NK-92 (cell line): ENCODE results near the gene APOBEC2.

Experiments used
- DNase-seq: peaks from one replicate; lab custom pipeline; 2025; ENCODE audit not compliant: unreplicated experiment; lab: John Stamatoyannopoulos, UW

APOBEC2 gene

DNA sequence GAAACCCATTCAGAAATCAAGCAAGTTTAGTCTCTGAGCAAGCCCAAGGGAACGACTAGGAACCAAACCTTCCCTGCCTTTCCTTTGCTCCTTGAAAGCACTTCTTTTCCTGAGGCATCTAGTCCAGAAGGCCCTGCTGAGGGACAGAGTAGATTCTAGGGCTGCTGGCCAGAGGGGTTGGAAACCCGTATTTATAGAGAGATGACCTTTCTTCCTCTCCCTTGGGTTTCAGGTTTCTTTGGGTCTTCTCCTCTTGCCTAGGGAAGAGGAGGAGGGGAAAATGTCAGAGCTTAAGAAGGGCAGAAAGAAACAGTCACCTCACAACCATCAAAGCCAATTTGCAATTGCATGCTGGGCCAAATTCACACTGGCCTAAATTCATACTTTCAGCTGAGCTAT, 5.8 kb downstream of the APOBEC2 start:
- DNase-seq, result no peak

DNA sequence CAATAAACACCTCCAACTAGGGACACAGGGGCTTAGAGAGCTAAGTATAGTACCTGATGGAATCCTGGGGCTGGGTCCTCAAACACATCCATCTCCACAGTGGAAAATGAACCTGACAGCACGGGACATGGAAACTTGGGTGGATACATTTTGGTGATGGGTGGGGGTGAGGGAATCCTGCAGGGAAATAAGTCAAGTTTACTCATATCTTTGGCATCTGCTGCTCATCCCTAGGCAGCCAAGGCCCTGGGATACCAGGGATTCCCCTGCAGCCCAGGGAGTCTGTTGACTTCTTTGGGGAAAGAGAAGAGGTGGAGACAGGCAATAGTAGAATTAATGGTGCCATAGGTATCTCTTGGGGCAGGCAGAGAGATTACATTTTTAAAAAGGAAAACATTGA, 6.6 kb downstream of the APOBEC2 start:
- DNase-seq, result no peak

DNA sequence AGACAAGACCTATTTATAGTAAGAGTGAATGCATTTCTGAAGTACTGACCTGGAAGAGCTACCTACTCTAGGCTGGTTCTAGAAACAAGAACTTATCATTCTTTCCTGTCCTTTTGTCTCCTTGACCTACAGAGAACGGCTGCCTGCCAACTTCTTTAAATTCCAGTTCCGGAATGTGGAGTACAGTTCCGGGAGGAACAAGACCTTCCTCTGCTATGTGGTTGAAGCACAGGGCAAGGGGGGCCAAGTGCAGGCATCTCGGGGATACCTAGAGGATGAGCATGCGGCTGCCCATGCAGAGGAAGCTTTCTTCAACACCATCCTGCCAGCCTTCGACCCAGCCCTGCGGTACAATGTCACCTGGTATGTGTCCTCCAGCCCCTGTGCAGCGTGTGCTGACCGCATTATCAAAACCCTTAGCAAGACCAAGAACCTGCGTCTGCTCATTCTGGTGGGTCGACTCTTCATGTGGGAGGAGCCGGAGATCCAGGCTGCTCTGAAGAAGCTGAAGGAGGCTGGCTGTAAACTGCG, 8.3 kb downstream of the APOBEC2 start:
- no peak for DNase-seq

DNA sequence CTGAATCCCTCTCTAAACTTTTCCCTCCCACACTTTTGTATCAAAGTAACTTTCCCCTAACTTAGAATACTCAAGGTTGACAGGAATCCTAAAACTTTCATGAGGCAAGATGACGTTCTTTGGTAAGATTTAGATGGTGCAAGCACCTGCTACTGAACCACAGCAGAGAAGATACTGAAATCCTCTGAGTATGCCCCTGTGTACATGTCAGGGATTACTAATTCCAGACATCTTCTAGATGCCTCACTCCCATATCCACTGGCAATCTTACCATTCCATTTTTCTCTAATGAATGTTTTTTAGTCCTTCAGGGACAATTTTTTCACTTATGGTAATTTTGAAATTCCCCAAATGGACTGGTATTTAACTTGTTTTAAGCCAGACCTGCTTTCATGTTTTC, 9.1 kb downstream of the APOBEC2 start:
- no peak for DNase-seq

DNA sequence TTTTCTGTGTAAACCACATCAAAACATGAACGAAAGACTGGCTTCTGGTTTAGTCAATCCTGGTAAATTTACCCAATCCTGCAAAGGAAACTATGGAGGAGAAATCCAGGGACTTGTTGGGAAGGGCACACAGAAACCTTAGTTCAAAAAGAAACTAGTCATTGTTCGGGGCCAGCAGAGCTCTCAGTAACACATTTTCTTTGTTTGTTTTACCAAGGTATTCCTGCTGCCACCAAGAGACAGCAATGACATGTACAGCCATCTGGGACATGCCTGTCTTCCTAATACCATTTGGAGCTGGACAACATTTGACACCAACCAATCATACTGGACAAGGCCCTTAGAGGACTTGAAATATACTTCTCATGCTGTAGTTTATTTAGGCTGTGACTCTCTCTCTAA, 10.9 kb downstream of the APOBEC2 start:
- DNase-seq, result no peak

DNA sequence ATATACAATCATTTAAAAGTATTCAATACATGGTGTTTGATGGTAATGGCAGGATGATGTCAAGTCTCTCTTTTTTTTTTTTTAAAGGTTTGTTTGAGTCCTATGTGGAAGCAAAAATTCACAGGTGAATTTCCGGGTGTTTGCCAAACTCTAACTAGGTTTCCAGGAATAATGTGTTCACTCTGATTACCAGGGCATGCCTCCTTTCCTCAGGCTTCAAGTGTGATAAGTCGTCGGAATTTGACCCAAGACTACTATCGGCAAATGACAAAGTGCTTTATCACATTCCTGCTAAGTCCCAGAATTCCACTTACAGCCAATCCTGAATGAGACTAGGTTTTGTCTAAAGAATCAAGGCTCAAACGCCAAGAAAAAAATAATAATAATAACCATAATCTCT, 11.8 kb downstream of the APOBEC2 start:
- DNase-seq, result no peak

DNA sequence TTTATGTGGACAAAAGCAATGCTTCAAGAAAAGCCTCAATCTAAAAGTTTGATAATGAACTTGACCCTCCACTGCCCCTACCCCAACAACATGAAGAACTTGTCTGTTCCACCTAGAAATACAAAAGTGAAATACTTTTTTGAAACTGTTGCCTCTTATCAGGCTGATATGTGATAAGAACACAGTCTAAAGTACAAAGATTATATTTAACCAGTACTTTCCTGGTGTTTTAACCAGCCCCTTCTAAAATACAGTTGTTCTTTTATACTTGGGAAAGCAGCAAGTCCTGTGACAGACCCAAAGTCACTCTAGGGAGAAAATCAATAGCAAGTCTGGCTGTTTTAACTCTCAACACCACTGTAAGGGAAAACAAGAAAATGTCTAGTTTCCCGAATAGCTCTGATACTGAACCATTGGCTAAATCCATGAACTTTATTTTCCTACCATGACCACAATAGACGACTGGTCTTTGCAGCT, 12.6 kb downstream of the APOBEC2 start:
- DNase-seq, result no peak

DNA sequence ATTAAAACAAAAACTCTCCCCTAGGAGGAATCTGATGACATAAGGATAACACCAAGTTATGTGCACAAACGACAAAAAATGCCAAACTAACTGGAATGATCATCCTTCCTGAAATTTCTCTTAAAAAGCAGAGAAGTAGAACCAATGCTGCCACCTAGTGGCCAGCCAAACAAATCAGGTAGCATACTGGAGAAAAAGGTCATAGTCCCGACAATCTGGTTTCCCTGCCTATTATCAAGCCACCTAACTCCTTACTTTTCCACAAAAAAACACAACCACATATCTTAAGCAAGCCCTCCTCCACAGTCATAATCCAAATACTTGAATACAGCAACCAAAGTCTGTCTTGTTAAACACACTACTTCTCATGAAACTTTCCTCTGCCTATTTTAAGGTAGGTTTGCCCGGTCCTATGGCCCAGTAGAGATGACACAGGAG, 13.9 kb downstream of the APOBEC2 start:
- no peak for DNase-seq

DNA sequence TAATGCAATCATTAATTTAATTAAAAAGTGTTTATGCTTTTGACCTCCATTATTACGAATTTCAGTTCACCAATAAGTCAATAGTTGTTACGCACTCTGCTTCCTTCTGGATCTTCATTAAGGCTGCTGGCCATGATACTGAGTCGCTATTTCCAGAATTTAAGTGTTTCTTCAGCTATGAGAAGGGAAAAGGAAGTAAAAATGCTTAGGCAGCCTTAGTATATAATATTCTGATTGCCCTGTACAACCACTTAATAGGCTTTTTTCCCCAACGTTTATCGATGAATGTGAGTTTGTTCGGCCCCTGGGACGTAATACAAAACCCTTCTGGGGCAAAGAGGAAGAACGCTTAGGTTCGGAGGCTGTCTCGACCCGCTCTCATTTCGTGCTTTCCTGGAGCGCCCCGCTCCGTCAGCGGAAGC, 18.5 kb downstream of the APOBEC2 start:
- no peak for DNase-seq

DNA sequence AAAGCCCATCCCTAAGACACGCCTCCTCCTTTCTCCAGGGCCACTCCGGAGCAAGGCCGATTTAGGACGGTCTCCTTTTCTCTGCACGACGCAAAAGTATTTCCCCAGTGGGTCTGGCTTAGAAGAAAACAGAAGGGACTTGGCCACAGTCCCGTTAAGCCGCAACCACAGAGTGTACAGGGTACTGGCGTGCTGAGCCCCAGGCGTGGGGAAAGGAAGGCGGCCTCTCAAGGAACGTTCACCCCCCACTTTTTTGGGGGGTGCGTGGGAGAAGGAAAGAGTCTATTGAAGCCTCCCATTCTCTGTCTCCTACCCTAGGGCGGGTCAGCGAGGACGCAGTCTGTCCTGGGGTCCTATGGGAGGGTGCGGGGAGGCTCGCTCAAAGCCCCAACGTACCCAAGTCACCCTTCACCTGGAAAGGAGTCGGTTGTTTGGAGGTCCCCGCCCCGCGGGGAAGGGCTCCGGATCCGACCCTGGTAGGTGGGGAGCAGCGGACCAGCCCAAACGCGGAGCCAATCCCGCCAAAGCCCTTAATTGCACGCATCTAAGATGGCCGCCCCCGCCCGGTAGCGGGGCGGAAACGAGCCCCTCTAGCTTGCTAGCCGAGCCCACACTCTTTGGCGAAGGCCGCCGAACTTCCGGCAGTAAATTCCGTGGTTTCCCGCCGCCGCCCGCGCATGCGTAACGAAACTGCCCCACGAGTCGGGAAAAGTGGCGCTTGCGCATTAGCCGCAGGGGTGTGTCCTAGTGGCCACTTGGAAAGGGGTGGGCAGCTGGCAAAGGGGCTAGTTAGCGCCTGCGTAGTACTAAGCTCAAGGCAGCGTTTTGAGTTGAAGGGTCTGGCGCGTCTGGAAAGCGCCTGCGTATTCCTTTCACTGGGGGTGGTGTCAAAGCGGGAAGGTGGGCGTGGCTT, 19.2 kb downstream of the APOBEC2 start, which contains the start of gene OARD1:
Gene OARD1, minus strand, starts transcription at position 434 of the 913 bp plus-strand sequence. CDS start 722 bp downstream, outside the sequence.
- DNase-seq, result peak; percentile 100

DNA sequence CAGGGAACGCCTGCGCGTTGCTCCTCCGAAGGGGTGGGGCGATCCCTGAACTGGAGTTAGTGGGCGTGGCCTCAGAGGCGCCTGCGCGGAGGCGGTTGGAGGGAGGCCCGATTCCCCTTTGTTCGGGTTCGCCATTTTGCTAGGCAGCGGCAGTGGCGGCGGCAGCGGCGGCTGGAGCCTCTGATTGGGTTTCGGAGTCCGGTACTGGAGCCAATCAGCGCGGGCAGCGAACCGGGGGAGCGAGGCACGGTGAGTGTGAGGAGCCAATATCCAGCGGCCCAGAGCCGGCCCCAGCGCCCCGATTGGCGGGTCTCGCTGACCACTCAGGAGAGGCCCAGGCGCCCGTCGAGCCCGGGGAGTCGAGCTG, 19.8 kb downstream of the APOBEC2 start, which contains the start of gene NFYA:
Gene NFYA, plus strand, starts transcription at position 139 of the 367 bp plus-strand sequence. CDS start 6,116 bp downstream, outside the sequence.
- DNase-seq, result no peak

DNA sequence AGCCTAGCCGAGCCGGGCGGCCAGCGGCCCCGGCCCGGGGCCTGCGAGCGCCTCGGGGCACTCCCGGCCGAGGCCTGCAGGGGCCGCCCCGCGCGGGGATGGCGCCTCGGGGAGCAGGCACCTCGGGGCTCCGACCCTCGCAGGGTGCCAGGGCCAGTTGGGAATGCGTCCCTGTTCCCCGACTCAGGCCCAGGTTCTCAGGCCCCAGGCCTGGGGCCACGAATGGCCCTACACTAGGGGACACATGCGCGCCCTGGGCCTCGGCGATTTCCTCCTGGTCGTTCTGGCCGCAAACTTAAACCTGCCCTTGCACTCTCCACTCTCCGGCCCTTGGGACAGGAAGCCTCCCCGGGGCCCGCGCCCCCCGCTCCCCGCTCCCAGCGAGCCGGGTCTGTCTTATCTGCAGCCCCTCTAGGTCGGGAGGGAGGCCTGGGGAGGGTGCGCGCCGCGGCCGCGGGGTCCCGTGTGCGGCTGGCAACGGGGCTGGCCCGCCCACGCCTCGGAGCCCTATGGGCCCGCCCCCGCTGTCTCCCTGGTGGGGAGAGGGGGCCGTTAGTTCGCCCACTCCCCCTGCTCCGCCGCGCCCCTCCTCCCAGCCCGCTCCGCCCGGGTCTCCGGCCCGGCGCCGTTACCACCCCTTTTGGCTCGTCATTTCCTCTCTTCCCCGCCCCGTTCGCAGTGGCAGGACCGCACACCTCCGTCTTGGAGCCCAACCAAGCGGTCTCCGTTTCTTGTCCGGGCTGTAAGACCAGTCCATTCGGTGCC, 20.4 kb downstream of the APOBEC2 start:
- DNase-seq, result no peak

DNA sequence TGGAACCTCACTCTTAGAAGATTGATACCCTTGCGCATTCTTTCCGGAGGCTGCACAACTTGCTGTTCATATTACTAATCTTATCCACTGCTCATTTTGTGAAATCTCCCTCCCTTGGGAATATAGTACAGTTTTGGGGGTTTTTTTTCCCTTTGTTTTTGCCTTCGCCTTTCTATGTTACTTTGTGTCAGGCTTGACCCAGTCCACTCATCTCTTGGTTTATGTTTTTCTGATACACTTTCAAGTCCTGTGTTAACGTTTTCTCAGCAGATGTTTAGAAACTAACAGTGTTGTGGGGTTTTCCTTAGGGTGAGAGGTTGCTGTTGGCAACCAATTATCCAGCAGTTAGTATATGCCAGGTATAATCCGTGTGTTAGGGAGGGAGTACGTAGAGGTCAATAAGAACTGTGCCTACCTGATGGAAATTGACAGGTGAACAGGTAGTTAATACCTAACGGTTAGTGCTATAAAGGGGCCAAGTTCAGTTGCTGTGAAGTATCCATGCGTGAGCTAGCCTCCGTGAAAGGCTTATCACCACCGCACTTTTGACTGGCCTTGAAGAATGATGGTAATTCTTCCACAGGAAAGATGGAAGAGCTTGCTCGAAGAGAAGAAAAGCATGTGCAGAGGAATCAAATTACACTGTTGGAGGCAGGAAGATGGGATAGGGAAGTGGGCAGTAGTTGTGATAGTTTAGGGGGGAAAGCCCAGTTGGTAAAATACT, 21.1 kb downstream of the APOBEC2 start:
- no peak for DNase-seq

DNA sequence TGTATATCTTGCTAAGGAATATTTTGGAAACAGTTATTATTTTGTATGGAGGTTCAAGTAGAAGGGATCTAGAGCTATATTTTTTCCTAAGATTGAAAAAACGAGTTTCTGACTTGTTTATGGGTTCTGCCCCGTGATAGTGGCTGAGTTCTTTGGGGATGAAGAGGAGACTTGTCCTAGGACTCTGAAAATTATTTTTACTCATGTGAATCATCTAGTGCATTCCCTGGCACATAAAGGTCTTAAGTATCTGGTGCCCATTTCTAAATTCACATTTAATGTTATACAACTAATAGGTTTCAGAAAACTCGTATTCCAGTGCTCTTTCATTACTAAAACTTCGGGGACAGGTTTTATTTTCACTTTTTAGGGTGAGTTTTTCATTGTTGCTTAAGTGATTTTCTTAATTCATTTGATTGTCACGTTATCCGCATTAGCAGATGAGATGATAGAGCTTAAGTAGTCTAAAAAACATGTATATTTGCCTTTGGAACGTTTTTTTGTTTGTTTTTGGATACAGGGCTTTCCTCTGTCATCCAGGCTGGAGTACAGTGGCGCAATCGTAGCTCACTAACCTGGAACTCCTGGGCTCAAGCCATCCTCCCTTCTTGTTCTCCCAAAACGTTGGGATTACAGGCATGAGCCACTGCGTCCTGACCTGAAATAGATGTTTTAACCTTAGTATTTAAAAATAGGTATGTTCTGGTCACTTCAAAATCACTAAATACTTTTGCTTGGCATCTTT, 21.9 kb downstream of the APOBEC2 start:
- DNase-seq, result no peak

DNA sequence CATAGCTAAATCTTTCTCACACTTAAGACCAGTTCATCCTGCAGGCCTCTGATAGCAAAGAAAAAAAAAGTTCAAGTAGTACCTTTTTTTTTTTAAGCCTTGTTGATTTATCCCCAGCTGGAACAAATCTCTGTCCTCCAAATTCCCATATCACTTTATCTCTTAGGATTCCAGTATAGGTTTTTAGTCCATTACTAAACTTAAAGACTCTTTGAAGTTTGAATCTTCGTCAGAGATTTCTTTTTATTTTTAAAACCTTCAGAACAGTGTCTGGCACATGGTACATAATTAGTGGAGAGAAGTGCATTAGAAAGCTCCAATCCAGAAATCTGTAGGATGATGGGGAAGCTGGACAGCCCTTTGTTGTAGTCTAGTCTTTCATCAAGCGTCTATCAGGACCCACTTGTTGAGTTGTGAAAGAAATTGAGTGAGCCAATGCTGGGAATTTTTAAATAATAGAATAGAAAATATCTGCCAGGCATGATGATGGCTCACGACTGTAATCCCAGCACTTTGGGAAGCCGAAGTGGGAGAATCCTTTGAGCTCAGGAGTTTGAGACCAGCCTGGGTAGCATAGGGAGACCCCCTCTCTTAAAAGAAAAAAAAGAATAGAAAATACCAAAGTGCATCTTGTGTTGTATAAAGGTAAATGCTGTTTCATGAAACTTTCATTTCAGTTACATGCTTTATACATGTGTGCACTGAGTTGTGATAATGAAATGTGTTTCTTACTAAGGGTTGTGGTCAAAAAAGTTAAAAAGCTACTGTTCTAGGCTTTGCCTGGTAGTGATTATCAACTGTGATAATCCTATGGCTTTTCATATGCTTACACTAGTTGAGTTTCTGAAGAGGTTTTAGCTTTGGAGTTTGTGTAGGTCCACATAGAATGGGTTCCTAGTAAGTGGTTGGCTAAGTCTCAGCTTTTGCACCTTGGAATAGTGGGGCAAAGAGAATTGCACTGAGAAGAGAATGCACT, 22.9 kb downstream of the APOBEC2 start:
- no peak for DNase-seq

DNA sequence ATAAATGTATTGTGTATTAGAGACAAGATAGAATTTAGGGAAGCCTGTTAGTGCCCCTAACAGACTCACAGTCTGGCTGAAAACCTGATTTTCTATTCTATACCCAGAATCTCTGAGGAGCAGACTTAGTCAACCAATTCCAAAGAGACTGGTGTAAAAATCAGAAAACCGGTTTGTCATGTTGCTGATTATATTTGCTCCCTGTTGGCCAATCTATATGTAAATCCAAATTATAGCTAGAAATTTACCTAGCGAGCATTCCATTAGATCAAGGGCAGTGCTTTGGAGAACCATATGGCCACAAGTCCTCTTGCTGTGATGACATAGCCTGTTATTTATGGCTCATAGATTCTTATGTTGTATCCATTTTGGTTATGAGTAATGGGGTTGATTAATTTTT, 24.5 kb downstream of the APOBEC2 start:
- no peak for DNase-seq

DNA sequence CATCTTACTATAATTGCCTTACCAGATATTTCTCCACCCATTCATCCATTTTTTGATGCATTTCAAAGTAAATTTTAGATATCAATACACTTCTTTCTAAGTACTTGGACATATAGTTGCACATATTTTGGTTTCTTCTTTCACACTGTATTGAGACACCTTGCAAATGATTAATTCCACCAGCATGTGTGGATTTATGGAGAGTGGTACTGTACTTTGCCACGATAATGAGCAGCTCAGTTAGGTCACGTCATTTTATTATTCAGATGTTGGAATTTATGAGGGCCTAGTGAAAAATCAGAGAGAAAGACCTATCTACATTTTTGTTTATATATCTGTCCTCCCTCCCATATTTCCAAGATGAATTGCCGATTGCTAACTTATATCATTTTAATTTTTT, 25.1 kb downstream of the APOBEC2 start:
- no peak for DNase-seq

DNA sequence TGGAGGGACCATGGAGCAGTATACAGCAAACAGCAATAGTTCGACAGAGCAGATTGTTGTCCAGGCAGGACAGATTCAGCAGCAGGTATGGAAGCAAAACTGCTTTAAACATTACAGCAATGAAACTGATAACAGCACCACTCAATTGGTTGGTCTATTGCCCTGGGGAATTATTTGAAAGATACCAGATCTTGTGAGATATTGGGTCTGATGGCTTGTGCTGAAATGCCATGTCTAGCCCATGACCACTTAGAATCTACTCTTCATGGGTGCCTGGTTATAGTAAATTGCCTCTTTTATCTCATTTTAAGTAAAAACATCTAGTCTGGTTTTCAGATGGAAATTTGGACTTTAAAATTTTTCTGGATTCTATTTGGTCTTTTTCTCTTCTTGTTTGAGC, 26.1 kb downstream of the APOBEC2 start:
- no peak for DNase-seq

DNA sequence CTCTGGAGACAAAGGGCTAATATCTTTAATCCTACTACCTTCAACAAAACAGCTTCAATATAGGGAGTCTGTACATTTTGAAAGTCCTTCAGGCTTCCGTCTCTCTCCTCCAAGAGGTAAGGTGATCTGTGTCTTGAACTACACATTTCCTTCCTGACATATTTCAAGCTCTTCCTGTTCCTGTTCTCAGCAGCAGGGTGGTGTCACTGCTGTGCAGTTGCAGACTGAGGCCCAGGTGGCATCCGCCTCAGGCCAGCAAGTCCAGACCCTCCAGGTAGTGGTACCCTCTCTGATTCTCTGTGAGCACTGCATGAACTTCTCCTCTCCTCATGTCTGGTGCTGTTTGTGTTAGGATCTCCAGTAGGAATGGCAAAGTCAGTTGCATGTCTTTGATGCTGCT, 27.6 kb downstream of the APOBEC2 start:
- DNase-seq, result no peak
